OCI-LY3 (cell line): ENCODE data around the gene ACBD5.

Experiments
- H2AFZ ChIP-seq: fragments of 200-600, 300-600 bp; shearing (Covaris generic); 2 replicates; pipeline ENCODE4 v1.6.0; 2014; ENCODE audit warnings: antibody characterized with exemption, low read depth, low read length
- H3K27ac ChIP-seq: fragments of 200-600, 300-600 bp; sonication (generic); 2 replicates; pipeline ENCODE4 v1.5.1; 2014; ENCODE audit warnings: mild to moderate bottlenecking, low read length, moderate library complexity, mixed read lengths
- H3K27me3 ChIP-seq: fragments of 200-600, 300-600 bp; sonication (generic); 2 replicates; pipeline ENCODE4 v1.6.1; 2014; ENCODE audit warnings: low read depth, low read length, mixed read lengths
- H3K36me3 ChIP-seq: fragments of 200-600, 300-600 bp; sonication (generic); replicated peaks from 2 replicates; pipeline ENCODE3; 2014; ENCODE audit warnings: low read depth, low read length, mixed read lengths
- H3K4me1 ChIP-seq: fragments of 300-600, 200-600 bp; sonication (generic); 2 replicates; pipeline ENCODE4 v1.6.1; 2014; ENCODE audit warnings: low read length, mixed read lengths
- H3K4me2 ChIP-seq: fragments of 200-600, 300-600 bp; sonication (generic); 2 replicates; pipeline ENCODE4 v1.6.1; 2014; ENCODE audit warnings: low read length, mixed read lengths
- H3K4me3 ChIP-seq: fragments of 300-600, 200-600 bp; sonication (generic); 2 replicates; pipeline ENCODE4 v1.5.1; 2014; ENCODE audit warnings: antibody characterized with exemption, mild to moderate bottlenecking, low read length, moderate library complexity
- H3K79me2 ChIP-seq: fragments of 300-600, 200-600 bp; shearing (Covaris generic); 2 replicates; pipeline ENCODE4 v1.6.1; 2014; ENCODE audit warnings: mild to moderate bottlenecking, low read length, mixed read lengths
- H3K9ac ChIP-seq: fragments of 300-600, 200-600 bp; shearing (Covaris generic); 2 replicates; pipeline ENCODE4 v1.6.0; 2014; ENCODE audit warnings: mild to moderate bottlenecking, low read length, moderate library complexity
- H3K9me3 ChIP-seq: fragments of 200-600, 300-600 bp; shearing (Covaris generic); 2 replicates; pipeline ENCODE4 v1.6.1; 2014; ENCODE audit warnings: low read length, mixed read lengths; ENCODE audit not compliant: insufficient read depth
- H4K20me1 ChIP-seq: fragments of 200-600, 300-600 bp; sonication (generic); 2 replicates; pipeline ENCODE4 v1.6.1; 2016; ENCODE audit warnings: low read length, mixed read lengths; ENCODE audit not compliant: insufficient read depth
- EZH2phosphoT487 ChIP-seq: fragments of 200-600 bp; shearing (Covaris generic); IDR thresholded peaks from 2 replicates; pipeline ENCODE4 v1.6.1; 2018; ENCODE audit warnings: antibody characterized with exemption, mixed run types, low read depth
- TF ChIP-seq, protein P1 (sequence below): fragments of 200-600, 300-600 bp; sonication (generic); IDR thresholded peaks from 2 replicates; pipeline ENCODE4 v1.5.1; 2014; ENCODE audit warnings: antibody characterized with exemption, low read length, low read depth

Gene ACBD5

DNA sequence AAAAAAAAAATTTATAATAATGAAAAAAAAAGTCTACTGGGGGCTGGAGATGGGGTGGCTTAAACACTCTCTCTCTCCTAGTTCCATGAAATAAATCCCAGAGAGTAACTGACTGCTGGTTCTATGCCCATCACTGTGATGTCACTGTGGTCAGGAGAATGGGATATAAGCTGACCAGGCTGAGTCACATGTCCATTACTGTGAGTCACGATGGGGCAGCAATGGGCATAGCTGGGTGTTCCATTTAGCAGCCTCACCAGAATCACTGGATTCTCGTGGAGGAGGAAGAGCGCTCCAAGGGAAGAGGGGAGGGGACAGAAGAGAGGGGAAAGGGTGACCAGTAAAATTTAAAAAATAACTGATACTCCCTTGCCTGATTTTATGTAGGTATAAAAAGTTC, 48.3 kb downstream of the ACBD5 start:
- H3K9ac ChIP-seq, result no peak overlapping the region
- peaks cover under 1% of the 10 kb centered on the region for H3K36me3 ChIP-seq
- no peaks in the 10 kb centered on the region for H3K27me3 ChIP-seq
- no peak overlapping the region for H3K4me2 ChIP-seq
- H3K27ac ChIP-seq, result no peak overlapping the region
- H3K4me3 ChIP-seq, result no peak overlapping the region
- no peaks in the 10 kb centered on the region for H4K20me1 ChIP-seq
- no peaks in the 10 kb centered on the region for H3K4me1 ChIP-seq
- H2AFZ ChIP-seq, result no peak overlapping the region
- H3K79me2 ChIP-seq, result no peaks in the 10 kb centered on the region
- TF ChIP-seq EZH2phosphoT487, result no peak
- TF ChIP-seq, protein P1, sequence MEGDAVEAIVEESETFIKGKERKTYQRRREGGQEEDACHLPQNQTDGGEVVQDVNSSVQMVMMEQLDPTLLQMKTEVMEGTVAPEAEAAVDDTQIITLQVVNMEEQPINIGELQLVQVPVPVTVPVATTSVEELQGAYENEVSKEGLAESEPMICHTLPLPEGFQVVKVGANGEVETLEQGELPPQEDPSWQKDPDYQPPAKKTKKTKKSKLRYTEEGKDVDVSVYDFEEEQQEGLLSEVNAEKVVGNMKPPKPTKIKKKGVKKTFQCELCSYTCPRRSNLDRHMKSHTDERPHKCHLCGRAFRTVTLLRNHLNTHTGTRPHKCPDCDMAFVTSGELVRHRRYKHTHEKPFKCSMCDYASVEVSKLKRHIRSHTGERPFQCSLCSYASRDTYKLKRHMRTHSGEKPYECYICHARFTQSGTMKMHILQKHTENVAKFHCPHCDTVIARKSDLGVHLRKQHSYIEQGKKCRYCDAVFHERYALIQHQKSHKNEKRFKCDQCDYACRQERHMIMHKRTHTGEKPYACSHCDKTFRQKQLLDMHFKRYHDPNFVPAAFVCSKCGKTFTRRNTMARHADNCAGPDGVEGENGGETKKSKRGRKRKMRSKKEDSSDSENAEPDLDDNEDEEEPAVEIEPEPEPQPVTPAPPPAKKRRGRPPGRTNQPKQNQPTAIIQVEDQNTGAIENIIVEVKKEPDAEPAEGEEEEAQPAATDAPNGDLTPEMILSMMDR, result no peak
- no peaks in the 10 kb centered on the region for H3K9me3 ChIP-seq

DNA sequence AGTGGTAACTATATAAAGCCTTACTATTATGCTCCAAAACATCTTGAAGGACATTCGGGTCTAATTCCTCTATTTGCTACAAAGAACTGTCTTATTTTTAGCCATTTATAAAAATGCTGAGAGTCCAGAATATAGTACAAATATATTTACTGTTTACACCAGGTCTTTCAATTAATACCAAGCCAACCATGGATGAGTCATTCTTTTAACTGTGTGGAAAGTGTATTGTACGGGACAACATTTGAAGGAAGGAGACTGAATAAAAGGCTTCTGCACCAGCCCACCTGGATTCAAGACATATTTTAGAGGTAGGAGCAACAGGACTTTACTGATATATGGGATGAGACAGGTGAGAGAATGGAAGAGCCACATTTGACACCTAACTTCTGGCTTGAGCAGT, 50.1 kb downstream of the ACBD5 start:
- Histone ChIP-seq H3K36me3 (peaks cover 11% of the 10 kb centered on the region), H3K4me2 (no peak overlapping the region), H3K27ac (no peak overlapping the region), H3K4me3 (no peak overlapping the region), H3K9ac (no peak overlapping the region), H3K4me1 (no peaks in the 10 kb centered on the region), H2AFZ (no peak overlapping the region), H3K79me2 (no peaks in the 10 kb centered on the region), H3K9me3 (no peaks in the 10 kb centered on the region), H4K20me1 (no peaks in the 10 kb centered on the region), H3K27me3 (no peaks in the 10 kb centered on the region)
- no peak for TF ChIP-seq EZH2phosphoT487
- TF ChIP-seq, protein P1, result no peak

DNA sequence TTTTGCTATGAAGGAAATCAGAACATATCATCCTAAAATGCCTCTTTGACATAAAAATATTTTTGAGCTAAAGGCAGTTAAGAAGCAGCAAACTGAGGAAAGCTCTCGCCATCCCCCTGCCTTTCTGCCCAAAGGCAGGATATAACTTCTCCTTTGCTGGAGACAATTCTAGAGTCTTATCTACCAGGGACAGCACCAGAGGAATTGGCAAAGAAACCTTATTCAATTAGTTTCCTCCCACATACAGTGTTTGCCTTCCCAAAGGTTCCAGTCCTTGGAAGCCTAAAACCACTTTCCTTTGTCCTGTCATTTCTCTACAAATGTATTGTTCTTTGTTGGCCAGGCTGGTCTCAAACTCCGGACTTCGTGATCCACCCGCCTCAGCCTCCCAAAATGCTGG, 51.7 kb downstream of the ACBD5 start:
- Histone ChIP-seq H3K36me3 (peaks cover 20% of the 10 kb centered on the region), H4K20me1 (no peaks in the 10 kb centered on the region), H3K27me3 (no peaks in the 10 kb centered on the region), H3K9me3 (no peaks in the 10 kb centered on the region), H3K27ac (no peak overlapping the region), H3K9ac (no peak overlapping the region), H3K4me1 (no peaks in the 10 kb centered on the region), H3K4me3 (no peak overlapping the region), H2AFZ (no peak overlapping the region), H3K4me2 (no peak overlapping the region), H3K79me2 (no peaks in the 10 kb centered on the region)
- TF ChIP-seq, protein P1, result no peak
- TF ChIP-seq EZH2phosphoT487, result no peak

DNA sequence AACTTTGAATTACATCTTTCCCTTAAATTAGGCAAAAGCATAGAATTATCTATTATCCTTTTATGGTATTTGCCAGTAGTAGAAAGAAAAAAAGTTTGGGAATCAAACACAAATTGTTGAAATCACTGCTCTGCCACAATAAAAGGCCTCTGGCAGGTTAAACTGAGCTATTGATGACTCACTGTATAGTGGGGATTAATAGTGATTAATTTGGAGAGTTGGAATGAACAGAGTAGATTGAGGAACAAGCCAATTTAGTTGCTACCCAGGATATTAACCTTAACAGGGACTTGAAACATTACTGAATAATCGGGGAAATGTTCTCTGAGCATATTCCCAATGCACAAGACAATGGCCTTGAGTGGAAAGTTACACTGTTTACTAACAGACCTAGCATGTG, 52.3 kb downstream of the ACBD5 start:
- H3K9me3 ChIP-seq, result no peaks in the 10 kb centered on the region
- H3K27ac ChIP-seq, result no peak overlapping the region
- H3K4me1 ChIP-seq, result no peaks in the 10 kb centered on the region
- H3K36me3 ChIP-seq, result peaks cover 21% of the 10 kb centered on the region
- H3K4me3 ChIP-seq, result no peak overlapping the region
- no peaks in the 10 kb centered on the region for H3K79me2 ChIP-seq
- H3K27me3 ChIP-seq, result no peaks in the 10 kb centered on the region
- no peak overlapping the region for H3K9ac ChIP-seq
- H3K4me2 ChIP-seq, result no peak overlapping the region
- no peak overlapping the region for H2AFZ ChIP-seq
- TF ChIP-seq, protein P1, result no peak
- TF ChIP-seq EZH2phosphoT487, result no peak
- H4K20me1 ChIP-seq, result no peaks in the 10 kb centered on the region
